Measurements from ENCODE around the gene NME7. TPM values are rescaled to one million over a fixed set of nuclear protein-coding genes. Genes with fewer than 3 reads are reported as not detected.

The NME7 gene
- total and polyA plus RNA-seq, 2 experiments from 2014 or later = 39.1 to 48.5 TPM

GRCh38 chr1:169137357-169137756 lies 230.2 kb downstream of the NME7 start:
- ATAC-seq = no peak; the same call in 2 of the 3 replicates

More at GRCh38 chr1:169137357-169137756, 230.2 kb downstream of the NME7 start:
- no peak overlapping the region for H3K4me3 Mint-ChIP-seq
- H4K20me1 ChIP-seq (replicated peaks; ENCODE audit: insufficient read depth) = no peaks in the 10 kb centered on the region
- no peaks in the 10 kb centered on the region for H3F3A ChIP-seq (replicated peaks; ENCODE audit: low read depth)
- H3K27me3 ChIP-seq (ENCODE audit: insufficient read depth) = no peaks in the 10 kb centered on the region
- no peak overlapping the region for H3K4me2 ChIP-seq
- H3K27ac ChIP-seq (ENCODE audit: low read depth) = no peak overlapping the region
- H3K27ac Mint-ChIP-seq = no peak overlapping the region
- no peak for DNase-seq (ENCODE audit: low spot score)
- H3K9me2 ChIP-seq (ENCODE audit: insufficient read depth) = no peaks in the 10 kb centered on the region
- no peak overlapping the region for H3K4me3 ChIP-seq
- no peaks in the 10 kb centered on the region for H3K79me2 ChIP-seq (replicated peaks; ENCODE audit: insufficient read depth)
- H3K9me3 Mint-ChIP-seq = no peaks in the 10 kb centered on the region
- no peaks in the 10 kb centered on the region for H3K36me3 ChIP-seq (ENCODE audit: insufficient read depth)
- peaks cover 28% of the 10 kb centered on the region for H3K4me1 Mint-ChIP-seq
- peaks cover 3% of the 10 kb centered on the region; the same call in 2 of the 3 replicates for H3K36me3 Mint-ChIP-seq (ENCODE audit: low read depth)
- TF ChIP-seq, protein P1, sequence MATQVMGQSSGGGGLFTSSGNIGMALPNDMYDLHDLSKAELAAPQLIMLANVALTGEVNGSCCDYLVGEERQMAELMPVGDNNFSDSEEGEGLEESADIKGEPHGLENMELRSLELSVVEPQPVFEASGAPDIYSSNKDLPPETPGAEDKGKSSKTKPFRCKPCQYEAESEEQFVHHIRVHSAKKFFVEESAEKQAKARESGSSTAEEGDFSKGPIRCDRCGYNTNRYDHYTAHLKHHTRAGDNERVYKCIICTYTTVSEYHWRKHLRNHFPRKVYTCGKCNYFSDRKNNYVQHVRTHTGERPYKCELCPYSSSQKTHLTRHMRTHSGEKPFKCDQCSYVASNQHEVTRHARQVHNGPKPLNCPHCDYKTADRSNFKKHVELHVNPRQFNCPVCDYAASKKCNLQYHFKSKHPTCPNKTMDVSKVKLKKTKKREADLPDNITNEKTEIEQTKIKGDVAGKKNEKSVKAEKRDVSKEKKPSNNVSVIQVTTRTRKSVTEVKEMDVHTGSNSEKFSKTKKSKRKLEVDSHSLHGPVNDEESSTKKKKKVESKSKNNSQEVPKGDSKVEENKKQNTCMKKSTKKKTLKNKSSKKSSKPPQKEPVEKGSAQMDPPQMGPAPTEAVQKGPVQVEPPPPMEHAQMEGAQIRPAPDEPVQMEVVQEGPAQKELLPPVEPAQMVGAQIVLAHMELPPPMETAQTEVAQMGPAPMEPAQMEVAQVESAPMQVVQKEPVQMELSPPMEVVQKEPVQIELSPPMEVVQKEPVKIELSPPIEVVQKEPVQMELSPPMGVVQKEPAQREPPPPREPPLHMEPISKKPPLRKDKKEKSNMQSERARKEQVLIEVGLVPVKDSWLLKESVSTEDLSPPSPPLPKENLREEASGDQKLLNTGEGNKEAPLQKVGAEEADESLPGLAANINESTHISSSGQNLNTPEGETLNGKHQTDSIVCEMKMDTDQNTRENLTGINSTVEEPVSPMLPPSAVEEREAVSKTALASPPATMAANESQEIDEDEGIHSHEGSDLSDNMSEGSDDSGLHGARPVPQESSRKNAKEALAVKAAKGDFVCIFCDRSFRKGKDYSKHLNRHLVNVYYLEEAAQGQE (IDR thresholded peaks at IDR 0.05; ENCODE audit: unreplicated experiment) = no peak
- TF ChIP-seq CREB1 (CRISPR knock-in tag; IDR thresholded peaks at IDR 0.05; ENCODE audit: low read depth) (no peak), ETS1 (IDR thresholded peaks at IDR 0.05) (no peak), STAT1 (IDR thresholded peaks at IDR 0.05; ENCODE audit: unreplicated experiment) (no peak), POLR2AphosphoS5 (IDR thresholded peaks at IDR 0.05; ENCODE audit: low read depth) (no peak), CTCF (conservative IDR thresholded peaks at IDR 0.05; ENCODE audit: low read depth in 2 of 2) (peak in 1 of 2 experiments; percentile 26; a peak in 1 of 4 replicates), ZNF462 (CRISPR knock-in tag; IDR thresholded peaks at IDR 0.05) (no peak)
- H3K4me1 ChIP-seq (ENCODE audit: insufficient read depth) = peaks cover 11% of the 10 kb centered on the region; the same call in 1 of the 2 replicates
- no peak overlapping the region for H2AFZ ChIP-seq
- H3K27me3 Mint-ChIP-seq (ENCODE audit: insufficient read depth, low read depth, poor library complexity) = peaks cover 2% of the 10 kb centered on the region
